HG03103 (cell line): ENCODE measurements around the gene GALNTL6.
"Not testable (repeated sequence)": the region's sequence is repeated elsewhere in the genome, so short reads cannot be mapped to it uniquely, and the experiment has no call there.

Experiments used
- ATAC-seq: cut with Tn5 transposase; IDR thresholded peaks from one replicate; pipeline ENCODE4 v1.9.1; 2021; ENCODE audit warnings: low read depth; ENCODE audit not compliant: unreplicated experiment

The GALNTL6 gene

DNA sequence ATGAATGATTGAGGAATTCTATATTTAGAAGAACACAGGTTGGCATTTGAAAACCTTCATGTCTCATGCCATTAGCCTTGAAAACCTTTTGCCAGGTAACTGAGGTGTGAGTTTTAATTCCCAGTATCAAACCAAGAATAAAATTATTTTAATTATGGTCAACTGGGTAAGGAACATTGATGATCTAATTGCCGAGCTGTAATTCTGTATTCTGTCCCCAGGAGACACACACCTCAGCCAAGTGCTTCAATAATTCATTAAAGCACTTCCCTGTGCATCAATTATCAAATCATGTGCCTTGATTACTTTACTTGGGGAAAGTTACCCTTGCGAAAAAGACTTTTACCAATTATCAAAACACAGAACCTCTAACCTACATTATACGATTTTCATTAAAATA, 1023.5 kb downstream of the GALNTL6 start:
- ATAC-seq, result no peak

DNA sequence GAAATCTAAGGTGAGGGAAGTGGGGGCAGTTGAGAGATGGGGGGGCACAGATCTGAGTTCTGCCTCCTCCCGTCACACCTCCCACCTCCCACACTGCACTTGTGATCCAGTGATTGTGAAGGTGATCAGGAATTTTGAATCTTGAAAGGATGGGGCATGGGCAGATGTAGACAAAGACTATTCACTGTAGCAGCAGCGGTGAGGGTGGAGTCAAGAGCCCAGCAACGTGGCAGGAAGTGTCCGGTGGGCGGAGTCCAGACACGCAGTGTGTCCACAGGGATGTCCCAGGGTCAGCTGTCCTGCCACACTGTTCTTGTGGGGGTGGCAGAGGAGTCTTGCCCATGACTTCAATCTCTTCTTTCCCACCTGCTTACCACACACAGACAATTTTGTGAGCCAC, 1024.9 kb downstream of the GALNTL6 start:
- ATAC-seq, result no peak

DNA sequence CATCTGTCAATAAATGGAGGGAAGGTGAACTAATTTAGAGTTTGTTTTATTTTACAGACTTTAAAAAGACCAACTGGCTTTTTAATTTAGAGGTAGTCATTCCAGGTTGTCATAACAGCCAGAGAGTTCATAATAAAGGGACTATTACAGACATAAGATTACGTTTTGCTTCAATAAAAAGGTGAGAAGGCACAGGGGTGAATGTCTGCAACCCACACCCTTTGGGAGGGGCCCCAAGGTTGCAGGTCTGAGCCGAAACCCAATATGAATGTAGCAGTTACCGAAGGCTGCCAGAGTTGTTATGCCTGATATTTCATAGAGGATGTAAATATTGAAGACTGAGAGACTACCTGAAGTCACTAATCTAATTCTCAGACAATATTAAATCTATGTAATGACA, 1025.7 kb downstream of the GALNTL6 start:
- ATAC-seq, result no peak

DNA sequence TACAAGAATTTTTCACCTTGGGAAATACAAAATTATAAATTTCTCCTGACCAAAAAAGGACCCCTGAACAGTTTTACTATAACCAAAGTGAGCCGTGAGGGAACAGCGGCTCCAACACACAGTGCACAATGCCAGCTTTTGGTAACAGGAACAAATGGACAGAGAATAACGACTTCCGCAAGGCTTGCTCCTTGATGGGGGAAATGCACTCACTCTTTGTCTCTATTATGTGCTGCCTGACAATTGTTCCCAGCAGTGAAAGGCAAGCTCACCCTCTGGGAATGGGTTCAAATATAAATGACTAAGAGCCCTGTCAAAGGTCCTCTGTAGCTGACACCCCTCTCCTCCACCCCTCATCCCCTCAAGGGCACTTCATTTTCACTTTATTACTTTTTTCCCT, 1029.6 kb downstream of the GALNTL6 start:
- ATAC-seq, result no peak

DNA sequence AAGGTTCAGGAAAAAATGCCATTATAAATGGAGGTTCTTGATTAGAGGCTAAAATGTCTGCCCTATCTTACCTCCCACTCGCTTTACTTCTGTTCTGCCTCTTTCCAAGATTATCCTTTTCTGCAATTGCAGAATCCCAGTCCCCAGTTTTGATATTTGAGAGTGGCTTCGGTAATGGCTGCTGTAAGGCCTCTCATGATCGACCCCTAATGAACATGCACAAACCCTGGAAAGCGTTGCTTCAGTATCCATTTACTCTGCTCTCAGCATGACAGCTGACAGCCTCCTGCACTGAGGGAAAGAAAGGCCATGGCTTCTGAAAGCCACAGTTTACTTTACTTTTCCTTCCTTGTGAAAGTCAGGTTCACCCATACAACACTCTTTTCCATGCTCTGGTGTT, 1030.0 kb downstream of the GALNTL6 start:
- ATAC-seq, result no peak

DNA sequence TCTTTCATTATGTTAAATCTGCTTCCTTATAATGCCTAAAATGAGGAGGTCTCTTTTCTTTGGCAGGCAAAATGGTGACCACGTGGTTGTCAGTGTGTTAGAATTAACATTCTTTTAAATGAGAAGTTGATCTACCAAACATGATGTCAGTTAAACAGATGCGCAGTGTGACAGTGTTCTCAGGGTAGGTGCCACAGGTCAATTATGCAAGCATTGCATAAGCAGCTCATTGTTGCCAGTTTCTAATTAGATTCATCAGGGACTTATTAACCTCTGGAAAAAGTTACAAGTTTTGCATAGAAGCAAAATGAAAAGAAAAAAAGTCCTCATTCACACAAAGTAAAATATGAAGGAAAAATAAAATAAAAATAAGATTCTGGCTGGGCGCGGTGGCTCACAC, 1031.4 kb downstream of the GALNTL6 start:
- ATAC-seq, result no peak

DNA sequence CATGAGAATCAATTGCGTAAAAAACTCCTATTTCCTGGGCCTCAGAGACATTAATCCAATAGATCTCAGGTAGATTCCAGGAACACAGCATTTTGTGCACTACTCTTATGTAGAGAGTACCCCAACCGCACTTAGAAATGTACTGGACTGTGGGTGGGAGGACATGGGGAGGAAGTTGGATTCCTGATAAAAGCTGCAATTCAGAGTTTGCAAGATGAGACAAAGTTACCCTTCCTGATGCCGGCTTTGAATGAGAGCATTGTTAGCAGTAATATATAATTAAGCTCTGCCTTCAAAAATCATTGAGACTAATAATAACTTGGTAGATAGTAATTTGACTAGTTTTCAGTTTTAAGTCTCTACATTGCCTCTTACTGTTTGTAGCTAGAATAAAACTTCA, 1032.1 kb downstream of the GALNTL6 start:
- no peak for ATAC-seq

DNA sequence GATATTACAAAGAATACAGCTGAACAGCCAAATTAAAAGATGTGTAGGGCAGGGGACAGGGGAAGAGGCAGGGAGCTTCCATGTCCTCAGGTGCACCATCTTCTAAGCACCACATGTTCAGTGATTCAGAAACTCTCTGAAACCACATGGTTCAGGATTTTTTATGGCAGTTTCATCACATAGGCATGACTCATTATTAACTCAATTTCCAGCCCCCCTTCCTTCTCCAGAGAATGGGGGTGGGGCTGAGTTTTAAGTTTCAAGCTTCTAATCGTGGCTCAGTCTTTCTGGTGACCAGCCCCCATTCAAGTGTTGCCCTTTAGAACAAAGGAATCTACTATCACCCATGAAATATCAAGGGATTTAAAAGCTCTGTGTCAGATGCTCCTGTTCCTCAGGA, 1037.6 kb downstream of the GALNTL6 start:
- no peak for ATAC-seq

DNA sequence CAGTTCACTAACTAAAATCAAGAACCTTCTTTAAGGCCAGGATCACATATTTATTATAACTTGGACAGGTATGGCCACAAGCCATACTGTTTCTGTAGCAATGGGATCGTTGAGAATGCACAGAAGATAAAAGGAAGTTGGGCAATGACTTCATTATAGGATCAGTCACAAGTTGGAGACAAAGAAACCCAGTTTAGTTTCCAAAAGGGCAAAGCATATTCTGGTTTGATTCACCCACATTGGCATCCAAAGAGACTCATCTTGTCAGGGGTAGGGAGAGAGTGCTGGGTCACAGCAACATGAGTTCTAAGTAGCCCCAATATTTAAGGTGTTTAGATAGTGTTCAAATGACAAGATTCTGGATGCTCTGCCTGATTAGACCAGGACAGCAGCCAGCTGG, 1038.3 kb downstream of the GALNTL6 start:
- ATAC-seq, result no peak

DNA sequence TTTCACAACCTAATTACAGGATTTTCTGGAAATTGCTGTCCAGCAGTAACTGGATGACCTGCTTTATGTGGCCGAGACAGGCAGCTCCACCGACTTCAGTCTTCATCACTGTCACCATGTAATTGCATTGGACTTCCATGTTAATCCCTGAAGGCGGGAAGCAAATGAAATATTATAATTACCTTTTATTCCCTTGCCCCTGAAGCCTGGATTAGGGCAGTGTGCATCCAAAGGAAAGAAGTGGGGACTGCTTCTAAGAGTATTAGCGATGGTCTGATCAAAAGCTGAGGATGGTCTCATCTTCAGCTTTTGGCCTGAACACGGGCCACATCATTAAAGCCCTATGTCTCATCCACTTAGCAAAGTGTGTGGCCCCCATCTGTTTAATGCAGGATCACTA, 1043.8 kb downstream of the GALNTL6 start:
- ATAC-seq, result no peak

DNA sequence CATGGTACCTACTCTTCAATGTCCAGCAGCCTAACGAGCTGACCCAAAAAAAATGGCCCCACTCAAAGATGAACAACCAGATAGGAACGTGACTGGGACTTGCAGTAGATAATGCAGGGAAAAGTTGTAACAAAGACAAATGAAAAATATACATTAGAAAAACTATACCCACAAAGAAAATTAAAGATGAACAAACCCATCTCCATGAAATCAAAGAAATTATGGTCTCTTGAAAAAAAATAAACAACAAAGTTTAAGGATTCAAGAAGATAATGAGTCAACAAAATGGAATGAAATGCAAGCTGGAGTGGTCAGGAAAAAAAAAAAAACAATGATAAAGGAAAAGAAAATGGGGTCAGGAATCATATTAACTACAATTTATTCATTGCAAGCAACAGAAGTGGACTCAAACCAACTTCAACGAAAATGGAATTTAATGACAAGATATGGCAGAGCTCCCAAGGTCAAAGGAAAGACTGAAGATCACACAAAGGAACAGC, 1045.6 kb downstream of the GALNTL6 start:
- no peak for ATAC-seq

DNA sequence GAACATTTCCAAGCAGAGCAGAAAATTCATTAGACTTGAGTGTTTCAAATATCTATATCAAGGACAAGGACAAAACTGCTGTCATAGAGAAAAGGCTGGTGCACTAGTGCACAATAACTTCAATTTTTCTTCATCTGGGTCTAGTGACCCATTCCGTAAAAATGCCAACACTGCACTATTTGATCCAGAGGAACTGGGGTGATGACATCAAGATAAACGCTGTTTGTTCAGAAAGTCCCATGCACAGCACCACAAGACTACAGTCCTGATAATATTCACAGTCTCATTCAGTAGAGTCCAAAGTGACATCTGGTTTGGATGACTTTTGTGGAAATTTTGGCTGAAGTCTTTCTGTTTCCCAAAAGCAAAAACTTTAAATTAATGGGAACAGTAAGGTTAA, 1051.9 kb downstream of the GALNTL6 start:
- no peak for ATAC-seq

DNA sequence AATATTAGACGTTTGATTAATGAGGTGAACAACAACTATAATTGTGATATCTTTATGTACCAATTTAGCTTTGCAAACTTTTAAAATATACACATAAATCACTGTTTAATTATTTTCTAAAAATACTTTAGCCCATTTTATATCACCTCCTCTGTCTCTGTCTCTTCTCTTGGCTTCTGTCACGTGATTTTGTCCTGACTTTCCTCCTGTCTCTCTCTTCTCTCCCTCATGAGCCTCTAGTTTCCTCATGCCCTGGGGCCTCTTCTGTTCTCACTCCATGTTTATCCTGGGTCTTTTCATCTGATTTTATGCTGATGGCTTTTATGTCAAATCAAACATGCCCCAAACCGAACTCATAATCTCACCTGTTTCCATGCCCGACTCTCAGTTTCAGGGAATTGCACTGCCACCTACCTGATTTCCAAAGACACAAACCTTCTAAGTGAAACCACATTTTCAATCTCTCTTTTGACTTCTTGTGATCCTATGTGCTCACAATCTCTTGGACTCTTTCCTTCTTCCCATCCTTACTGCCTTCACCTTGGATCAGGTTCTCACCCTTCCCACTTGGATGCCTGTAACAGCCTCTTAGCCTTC, 1052.4 kb downstream of the GALNTL6 start:
- ATAC-seq, result no peak

DNA sequence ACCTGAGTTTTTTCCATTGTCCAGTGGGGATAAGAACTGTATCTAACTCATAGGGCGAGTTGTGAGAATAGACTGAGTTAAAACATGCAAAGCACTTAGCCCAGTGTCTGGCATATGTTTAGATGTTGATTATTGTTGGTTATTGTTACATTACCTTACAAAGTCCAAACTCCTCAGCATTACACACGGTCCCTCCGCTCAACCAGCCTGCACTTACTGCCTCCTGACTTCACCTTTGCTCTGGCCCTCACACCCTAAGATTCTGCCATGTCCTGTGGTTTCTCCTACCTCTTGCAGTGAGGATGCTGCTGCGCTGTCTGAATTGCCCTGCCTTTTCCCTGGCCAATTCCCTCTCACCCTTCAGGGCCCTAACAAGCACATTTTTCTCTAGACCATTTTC, 1053.2 kb downstream of the GALNTL6 start:
- ATAC-seq, result no peak

DNA sequence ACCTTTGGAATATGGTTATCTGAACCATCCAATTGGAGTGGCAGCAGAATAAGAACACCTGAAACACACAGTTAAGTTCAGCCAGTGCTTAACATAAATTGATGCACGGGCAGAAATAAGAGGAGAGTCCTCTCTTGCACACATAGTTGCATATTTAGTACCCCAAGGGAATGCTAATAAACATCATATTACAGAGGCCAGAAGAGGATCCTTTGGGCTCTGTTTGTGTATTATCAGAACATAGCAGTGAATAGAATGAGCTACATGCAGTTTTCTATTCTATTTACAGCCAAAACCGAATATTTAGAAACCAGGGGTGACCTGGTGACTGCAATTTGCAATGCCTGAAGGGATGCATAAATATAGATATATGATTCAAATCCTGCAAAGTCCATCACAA, 1054.6 kb downstream of the GALNTL6 start:
- ATAC-seq, result no peak

DNA sequence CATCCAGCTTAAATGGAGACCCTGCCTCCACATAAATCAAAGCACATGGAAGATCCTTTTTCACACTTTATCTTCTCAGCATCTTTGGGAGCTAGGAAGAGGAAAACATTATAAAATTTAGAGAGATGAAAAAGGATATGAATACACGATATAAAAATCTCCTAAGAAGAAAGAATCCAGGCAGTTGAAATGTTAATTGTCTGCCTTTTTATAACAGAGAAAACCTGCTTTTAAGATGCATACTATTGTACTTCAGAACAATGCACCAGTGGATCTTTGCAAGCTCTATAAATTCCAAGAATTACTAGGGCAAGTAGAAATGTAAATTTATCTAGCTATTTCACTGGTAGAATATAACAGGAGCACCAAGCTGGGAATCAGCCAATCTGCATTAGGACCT, 1055.1 kb downstream of the GALNTL6 start:
- ATAC-seq, result no peak

DNA sequence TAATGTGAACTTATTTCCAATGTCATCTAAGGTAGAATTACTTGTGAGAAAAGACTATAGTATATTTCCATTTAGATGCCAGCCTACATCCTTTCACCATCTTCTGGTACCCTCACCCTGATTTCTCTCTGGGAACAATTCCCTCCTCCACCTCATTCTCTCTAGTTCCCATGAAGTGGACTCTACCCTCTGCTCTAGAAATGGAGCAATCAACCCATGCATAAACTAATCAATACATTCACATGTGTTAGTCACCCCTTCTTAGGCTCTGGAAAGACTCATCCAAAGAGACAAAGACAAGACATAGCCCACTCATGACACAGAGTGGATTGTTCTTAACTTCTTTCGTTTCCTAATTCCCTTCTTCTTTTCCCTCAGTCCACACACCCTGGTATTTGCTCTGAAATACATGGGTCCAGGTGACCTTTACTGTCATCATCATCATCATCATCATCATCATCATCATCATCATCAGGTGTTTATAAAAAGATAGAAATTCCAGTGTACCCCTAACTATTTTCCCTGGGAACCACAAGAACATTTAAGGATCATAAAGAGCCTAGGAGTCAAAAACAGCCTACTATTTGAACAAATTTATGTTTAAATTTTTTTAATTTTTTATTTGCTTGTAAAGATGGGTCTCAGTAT, 1056.5 kb downstream of the GALNTL6 start:
- ATAC-seq, result no peak

DNA sequence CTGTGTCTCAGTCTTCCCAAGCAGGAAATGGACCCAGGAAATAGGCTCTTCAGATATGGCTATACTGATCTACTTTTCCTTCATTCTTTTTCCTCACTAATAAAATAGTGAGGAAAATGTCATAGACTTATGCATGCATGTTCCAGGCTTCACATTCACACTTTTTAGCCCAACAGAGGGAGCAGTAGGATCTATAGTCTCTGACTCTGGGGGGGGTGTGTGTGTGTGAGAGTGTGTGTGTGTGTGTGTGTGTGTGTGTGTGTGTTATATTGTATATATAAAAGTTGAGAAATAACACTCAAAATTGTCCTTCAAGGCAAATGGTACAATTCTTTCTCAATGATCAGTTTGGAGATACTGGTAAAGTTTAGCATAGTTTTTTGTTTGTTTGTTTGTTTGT, 1058.2 kb downstream of the GALNTL6 start:
- ATAC-seq, result no peak

DNA sequence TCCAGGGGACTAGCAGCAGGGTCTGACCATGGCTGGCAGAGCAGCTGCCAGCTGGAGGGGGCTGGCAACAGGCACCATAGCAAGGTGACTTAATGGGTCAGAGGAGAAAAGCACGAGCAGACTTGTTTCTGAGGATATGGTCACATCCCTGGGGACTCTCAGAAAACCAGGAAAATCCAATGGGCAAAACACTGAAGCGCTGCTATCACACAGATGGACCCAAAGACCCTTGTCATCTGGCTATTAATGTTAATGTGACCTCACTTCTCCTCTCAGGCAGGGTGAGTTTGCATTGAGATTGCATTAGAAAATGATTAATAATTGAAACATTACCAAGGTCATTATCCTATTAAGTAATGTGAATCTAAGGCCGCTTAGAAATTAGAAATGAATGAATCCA, 1061.7 kb downstream of the GALNTL6 start:
- no peak for ATAC-seq

DNA sequence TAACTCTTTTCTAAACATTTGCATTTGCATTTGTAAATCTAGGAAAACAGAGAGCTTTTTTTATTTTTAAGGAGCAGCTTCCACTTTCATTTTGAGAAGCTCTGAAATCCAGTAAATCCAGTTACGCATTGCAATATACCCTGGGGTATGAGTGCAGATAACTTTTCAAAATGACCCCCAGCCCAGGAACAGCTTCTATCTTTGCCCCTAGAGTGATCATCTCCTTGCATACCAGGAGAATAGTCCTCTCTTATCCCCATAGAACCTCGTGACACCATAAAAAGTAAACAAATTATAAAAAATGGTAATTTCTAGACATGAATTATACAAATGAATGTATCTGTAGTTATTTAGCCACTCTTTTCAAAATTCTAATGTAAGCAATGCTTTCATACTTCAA, 1063.2 kb downstream of the GALNTL6 start:
- ATAC-seq, result no peak

DNA sequence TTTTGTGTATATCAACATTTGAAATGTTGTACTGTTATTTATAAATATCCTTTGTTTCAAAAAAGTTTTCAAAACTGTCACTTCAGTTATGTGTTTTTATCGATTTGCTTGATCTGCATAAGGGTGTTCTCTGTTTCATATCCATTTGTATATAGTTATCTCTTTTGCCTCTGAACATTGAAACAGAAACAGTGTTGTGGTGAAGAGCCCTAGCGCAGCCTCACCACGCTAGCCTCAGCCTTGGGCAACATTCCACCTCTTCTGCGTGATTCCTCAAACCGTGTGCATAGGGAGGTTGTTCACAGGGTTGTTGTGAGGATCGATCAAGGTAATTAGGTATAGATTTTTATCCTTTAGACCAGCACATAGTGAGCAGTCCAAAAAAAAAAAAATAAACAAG, 1068.4 kb downstream of the GALNTL6 start:
- no peak for ATAC-seq

DNA sequence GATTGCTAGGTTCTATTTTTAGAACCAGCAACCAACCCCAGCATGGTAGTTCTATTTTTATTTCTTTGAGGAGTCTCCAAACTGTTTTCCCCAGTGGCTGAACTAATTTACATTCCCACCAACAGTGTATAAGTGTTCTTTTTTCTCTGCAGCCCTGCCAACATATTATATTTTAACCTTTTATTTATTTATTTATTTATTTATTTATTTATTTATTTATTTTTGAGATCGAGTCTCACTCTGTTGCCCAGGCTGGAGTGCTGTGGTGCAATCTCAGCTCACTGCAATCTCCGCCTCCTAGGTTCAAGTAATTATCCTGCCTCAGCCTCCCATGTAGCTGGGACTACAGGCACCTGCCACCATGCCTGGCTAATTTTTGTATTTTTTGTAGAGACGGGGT, 1074.2 kb downstream of the GALNTL6 start:
- not testable (repeated sequence) for ATAC-seq

DNA sequence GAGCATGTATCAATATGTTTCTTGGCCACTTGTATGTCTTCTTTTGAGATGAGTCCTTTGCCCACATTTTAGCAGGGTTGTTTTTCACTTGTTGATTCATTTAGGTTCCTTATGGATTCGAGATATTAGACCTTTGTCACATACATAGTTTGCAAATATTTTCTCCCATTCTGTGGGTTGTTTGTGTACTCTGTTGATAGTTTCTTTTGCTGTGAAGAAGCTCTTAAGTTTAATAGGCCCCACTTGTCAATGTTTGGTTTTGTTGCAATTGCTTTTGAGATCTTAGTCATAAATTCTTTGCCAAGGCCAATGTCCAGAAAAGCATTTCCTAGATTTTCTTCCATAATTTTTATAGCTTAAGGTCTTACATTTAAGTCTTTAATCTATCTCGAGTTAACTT, 1074.8 kb downstream of the GALNTL6 start:
- ATAC-seq, result no peak
